OCI-LY7 (cell line): ENCODE measurements around the gene ACACA.

Experiments used
- EZH2phosphoT487 ChIP-seq: fragments of 200-600 bp; sonication (generic); IDR thresholded peaks from 2 replicates; pipeline ENCODE4 v1.6.1; 2018; ENCODE audit warnings: low read depth, borderline replicate concordance, mild to moderate bottlenecking, mixed run types, antibody characterized with exemption, low read length, moderate library complexity, mixed read lengths
- TF ChIP-seq, protein P1 (sequence below): fragments of 200-600 bp; sonication (generic); conservative IDR thresholded peaks from 2 replicates; pipeline ENCODE4 v1.5.1; 2014; ENCODE audit warnings: mild to moderate bottlenecking, antibody characterized with exemption, low read length, moderate library complexity, mixed read lengths

DNA sequence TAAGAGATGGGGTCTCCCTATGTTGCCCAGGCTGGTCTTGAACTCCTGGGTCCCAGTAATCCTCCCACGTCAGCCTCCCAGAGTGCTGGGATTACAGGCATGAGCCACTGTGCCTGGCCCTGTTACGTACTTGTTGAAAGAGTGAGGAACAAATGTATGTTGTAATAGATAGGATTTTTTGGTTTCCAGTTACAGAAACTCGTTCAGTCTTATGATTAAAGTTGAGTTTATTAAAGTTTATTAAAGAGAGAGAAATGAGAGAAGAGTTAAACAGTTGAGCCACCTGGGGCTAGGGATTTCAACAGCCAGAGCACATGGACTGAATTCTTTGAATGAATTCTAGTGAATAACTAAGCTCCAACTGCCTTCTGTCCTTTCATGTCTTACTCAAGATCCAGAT is 3.7 kb upstream of the ACACA start:
- no peak for TF ChIP-seq EZH2phosphoT487
- TF ChIP-seq, protein P1, sequence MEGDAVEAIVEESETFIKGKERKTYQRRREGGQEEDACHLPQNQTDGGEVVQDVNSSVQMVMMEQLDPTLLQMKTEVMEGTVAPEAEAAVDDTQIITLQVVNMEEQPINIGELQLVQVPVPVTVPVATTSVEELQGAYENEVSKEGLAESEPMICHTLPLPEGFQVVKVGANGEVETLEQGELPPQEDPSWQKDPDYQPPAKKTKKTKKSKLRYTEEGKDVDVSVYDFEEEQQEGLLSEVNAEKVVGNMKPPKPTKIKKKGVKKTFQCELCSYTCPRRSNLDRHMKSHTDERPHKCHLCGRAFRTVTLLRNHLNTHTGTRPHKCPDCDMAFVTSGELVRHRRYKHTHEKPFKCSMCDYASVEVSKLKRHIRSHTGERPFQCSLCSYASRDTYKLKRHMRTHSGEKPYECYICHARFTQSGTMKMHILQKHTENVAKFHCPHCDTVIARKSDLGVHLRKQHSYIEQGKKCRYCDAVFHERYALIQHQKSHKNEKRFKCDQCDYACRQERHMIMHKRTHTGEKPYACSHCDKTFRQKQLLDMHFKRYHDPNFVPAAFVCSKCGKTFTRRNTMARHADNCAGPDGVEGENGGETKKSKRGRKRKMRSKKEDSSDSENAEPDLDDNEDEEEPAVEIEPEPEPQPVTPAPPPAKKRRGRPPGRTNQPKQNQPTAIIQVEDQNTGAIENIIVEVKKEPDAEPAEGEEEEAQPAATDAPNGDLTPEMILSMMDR, result no peak
